ENCODE results near the gene DDAH2. TPM values are rescaled to one million over a fixed set of nuclear protein-coding genes. Genes with fewer than 3 reads are reported as not detected.
"Not testable (repeated sequence)": the region's sequence is repeated elsewhere in the genome, so short reads cannot be mapped to it uniquely, and the experiment has no call there.

Gene DDAH2
- total RNA-seq, 1 donor from 2014 or later = 30.7 TPM

- DNase-seq (no peak), ATAC-seq (ENCODE audit: low read depth) (no peak)
- POLR2A ChIA-PET = interaction anchor here (1.0 to 1.3 kb wide), 2 partner anchors 11 kb away, joined by 3 read pairs; partner anchors contain the start of gene ABHD16A
- no peaks in the 10 kb centered on the region for H3K9me3 Mint-ChIP-seq
- no peak for TF ChIP-seq CTCF (IDR thresholded peaks at IDR 0.05)
- peaks cover 12% of the 10 kb centered on the region for H3K4me1 Mint-ChIP-seq
- H3K27ac Mint-ChIP-seq = no peak overlapping the region
- no peak overlapping the region for H3K4me3 Mint-ChIP-seq
- CTCF ChIA-PET = no interaction called here
- no peaks in the 10 kb centered on the region for H3K36me3 Mint-ChIP-seq (ENCODE audit: low read depth)
- H3K27me3 Mint-ChIP-seq = no peaks in the 10 kb centered on the region
- intact Hi-C loops (cut with micrococcal nuclease) = no loop called here
Observed at GRCh38 chr6:31713991-31714684, 15.0 kb downstream of the DDAH2 start.

- Mint-ChIP-seq H3K4me3 (no peak overlapping the region), H3K36me3 (ENCODE audit: low read depth) (no peaks in the 10 kb centered on the region), H3K27ac (no peak overlapping the region), H3K4me1 (peaks cover 12% of the 10 kb centered on the region), H3K9me3 (no peaks in the 10 kb centered on the region), H3K27me3 (no peaks in the 10 kb centered on the region)
- TF ChIP-seq CTCF (IDR thresholded peaks at IDR 0.05) = no peak
- DNase-seq = no peak
- no peak for ATAC-seq (ENCODE audit: low read depth)
- ChIA-PET CTCF (no interaction called here), POLR2A (interaction anchor here (1.0 kb wide), 1 partner anchor 12 kb away, joined by 3 read pairs; no protein-coding TSS in a partner anchor)
- intact Hi-C loops (cut with micrococcal nuclease) = no loop called here
Observed at GRCh38 chr6:31713465-31713864, 15.6 kb downstream of the DDAH2 start.

- H3K9me3 Mint-ChIP-seq = no peaks in the 10 kb centered on the region
- H3K27me3 Mint-ChIP-seq = no peaks in the 10 kb centered on the region
- ChIA-PET CTCF (interaction anchor here (1.1 to 1.9 kb wide), 4 partner anchors 17 to 118 kb away, joined by 3 to 7 read pairs (median 4); partner anchors contain the start of gene DDAH2), POLR2A (interaction anchor here (0.6 to 2.2 kb wide), 4 partner anchors 8 to 35 kb away, joined by 3 to 6 read pairs (median 4); partner anchors contain the start of genes ABHD16A and MSH5)
- no peak for TF ChIP-seq CTCF (IDR thresholded peaks at IDR 0.05)
- no peak overlapping the region for H3K4me3 Mint-ChIP-seq
- ATAC-seq (ENCODE audit: low read depth) (peak; percentile 90), DNase-seq (no peak)
- H3K4me1 Mint-ChIP-seq = peaks cover 12% of the 10 kb centered on the region
- no peak overlapping the region for H3K27ac Mint-ChIP-seq
- intact Hi-C loops (cut with micrococcal nuclease) = no loop called here
- H3K36me3 Mint-ChIP-seq (ENCODE audit: low read depth) = no peaks in the 10 kb centered on the region
Observed at GRCh38 chr6:31712296-31712695, 16.8 kb downstream of the DDAH2 start.

- ATAC-seq (ENCODE audit: low read depth) = no peak
- no peaks in the 10 kb centered on the region for H3K36me3 Mint-ChIP-seq (ENCODE audit: low read depth)
- H3K27me3 Mint-ChIP-seq = no peaks in the 10 kb centered on the region
- no peak overlapping the region for H3K27ac Mint-ChIP-seq
- peaks cover 12% of the 10 kb centered on the region for H3K4me1 Mint-ChIP-seq
- ChIA-PET CTCF (interaction anchor here (0.6 to 1.9 kb wide), 3 partner anchors 18 to 156 kb away, joined by 3 to 7 read pairs (median 5); partner anchors contain the start of gene DDAH2), POLR2A (interaction anchor here (0.5 to 2.2 kb wide), 5 partner anchors 8 to 91 kb away, joined by 3 to 5 read pairs (median 5); partner anchors contain the start of genes ABHD16A, CLIC1 and MSH5)
- TF ChIP-seq CTCF (IDR thresholded peaks at IDR 0.05) = no peak
- intact Hi-C loops (cut with micrococcal nuclease) = no loop called here
- H3K4me3 Mint-ChIP-seq = no peak overlapping the region
- no peak for DNase-seq
- H3K9me3 Mint-ChIP-seq = no peaks in the 10 kb centered on the region
Observed at GRCh38 chr6:31711233-31711632, 17.9 kb downstream of the DDAH2 start.

- Mint-ChIP-seq H3K4me3 (no peak overlapping the region), H3K27ac (no peak overlapping the region), H3K36me3 (ENCODE audit: low read depth) (no peaks in the 10 kb centered on the region), H3K27me3 (no peaks in the 10 kb centered on the region), H3K9me3 (no peaks in the 10 kb centered on the region), H3K4me1 (peaks cover 12% of the 10 kb centered on the region)
- ATAC-seq (ENCODE audit: low read depth) (no peak), DNase-seq (no peak)
- TF ChIP-seq CTCF (IDR thresholded peaks at IDR 0.05) = no peak
- ChIA-PET CTCF (no interaction called here), POLR2A (interaction anchor here (0.7 to 2.2 kb wide), 3 partner anchors 8 to 91 kb away, joined by 5 read pairs; partner anchors contain the start of genes ABHD16A and MSH5)
- intact Hi-C loops (cut with micrococcal nuclease) = no loop called here
Observed at GRCh38 chr6:31710523-31711219, 18.4 kb downstream of the DDAH2 start.

GRCh38 chr6:31709157-31709556 is 19.9 kb downstream of the DDAH2 start:
- POLR2A ChIA-PET = interaction anchor here (0.9 to 1.1 kb wide), 2 partner anchors 18 to 26 kb away, joined by 3 to 4 read pairs; no protein-coding TSS in a partner anchor
- intact Hi-C loops (cut with micrococcal nuclease); ATAC-seq (ENCODE audit: low read depth); DNase-seq; H3K4me3 Mint-ChIP-seq; CTCF ChIA-PET; H3K27ac Mint-ChIP-seq; H3K27me3 Mint-ChIP-seq; H3K36me3 Mint-ChIP-seq (ENCODE audit: low read depth); H3K9me3 Mint-ChIP-seq: not testable (repeated sequence)
- H3K4me1 Mint-ChIP-seq = peaks cover 12% of the 10 kb centered on the region

Data from activated B cell treated with CpG ODN at 0.5 μM for 24 hours (primary cell).